ENCODE data around the gene DLGAP1.

- TF ChIP-seq POLR2A (IDR thresholded peaks at IDR 0.05; ENCODE audit: extremely low read depth, insufficient read length) = no peak
- TF ChIP-seq CTCF (IDR thresholded peaks at IDR 0.05; ENCODE audit: low read depth, low read length) = no peak
- TF ChIP-seq MAX (IDR thresholded peaks at IDR 0.05; ENCODE audit: low read depth, low read length) = no peak
These were observed 566.0 kb downstream of the DLGAP1 start for GRCh38 chr18:3889121-3889520.

Measured in NB4 (cell line).